A549 (cell line): ENCODE data around the gene INSYN2B. TPM values are rescaled to one million over a fixed set of nuclear protein-coding genes. Genes with fewer than 3 reads are reported as not detected.
A peak's percentile ranks its signal among the peaks of the same experiment; 100 is the strongest.

Experiments
- ATAC-seq, 2 experiments: fragments of 200-7000 bp in 1 of 2; fragments of >200 bp in 1 of 2; cut with Nextera tagmentation in 1 of 2; cut with Tn5 transposase in 1 of 2; 3 replicates each; pipeline versions ENCODE4 v1.8.0 to v1.9.1; 2018 to 2020; ENCODE audit warnings: mild to moderate bottlenecking in 1 of 2, moderate library complexity in 1 of 2
- CTCF ChIA-PET: fragments of 300-600 bp; sonication (Branson Sonifier 250); formaldehyde crosslinking; extraction: SDS; loops from one replicate; lab custom pipeline; 2021; ENCODE audit warnings: antibody characterized with exemption, inconsistent platforms; lab: Yijun Ruan, JAX
- POLR2A ChIA-PET: fragments of 350-600 bp; formaldehyde crosslinking; extraction: SDS; loops from one replicate; lab custom pipeline; 2021; ENCODE audit warnings: antibody characterized with exemption, inconsistent platforms; lab: Yijun Ruan, JAX
- DNase-seq, 2 experiments: peaks; one replicate each; pipeline versions ENCODE4 v3.0.0 to v3.0.0-alpha.2; 2011 to 2016; ENCODE audit warnings: low read depth in 1 of 2, low spot score in 1 of 2
- FAIRE-seq: peaks from 2 replicates; lab custom pipeline; 2011; peaks lifted over from hg19 to GRCh38; lab: Jason Lieb, UNC
- H3K27ac ChIP-seq, 2 experiments: fragments of >200 bp; sonication (Bioruptor Twin); formaldehyde crosslinking; 3 replicates each; pipeline ENCODE4 v1.5.1; 2016 to 2017
- H3K4me1 ChIP-seq: fragments of >200 bp; sonication (Bioruptor Twin); formaldehyde crosslinking; 3 replicates; pipeline ENCODE4 v1.6.1; 2016
- H3K4me2 ChIP-seq: fragments of >200 bp; sonication (Bioruptor Twin); formaldehyde crosslinking; 3 replicates; pipeline ENCODE4 v1.6.1; 2016
- H3K4me3 ChIP-seq: fragments of >200 bp; sonication (Bioruptor Twin); formaldehyde crosslinking; 3 replicates; pipeline ENCODE4 v1.5.1; 2016
- H3K9me3 ChIP-seq: fragments of >200 bp; sonication (Bioruptor Twin); formaldehyde crosslinking; 3 replicates; pipeline ENCODE4 v1.6.1; 2016
- BHLHE40 ChIP-seq: IDR thresholded peaks from 2 replicates; pipeline ENCODE4 v1.6.1; 2012; ENCODE audit warnings: low read depth, low read length, inconsistent platforms
- CHD2 ChIP-seq: fragments of 150-350 bp; IDR thresholded peaks from 2 replicates; pipeline ENCODE4 v1.6.1; 2014; ENCODE audit warnings: low read length; ENCODE audit not compliant: partially characterized antibody
- CHD4 ChIP-seq: fragments of 200-600 bp; sonication (generic); IDR thresholded peaks from 2 replicates; pipeline ENCODE4 v1.6.1; 2016; ENCODE audit warnings: antibody characterized with exemption, mild to moderate bottlenecking, borderline replicate concordance
- CTCF ChIP-seq: fragments of >200 bp; sonication (Bioruptor Twin); formaldehyde crosslinking; IDR thresholded peaks from 3 replicates; pipeline ENCODE4 v1.5.1; 2016
- ESRRA ChIP-seq: fragments of 150-350 bp; IDR thresholded peaks from 2 replicates; pipeline ENCODE4 v1.6.1; 2014; ENCODE audit warnings: mild to moderate bottlenecking, low read length, borderline replicate concordance
- FOSL2 ChIP-seq, 2 experiments: fragments of 450-650 bp in 1 of 2; fragments of >200 bp in 1 of 2; sonication (Bioruptor Twin) in 1 of 2; formaldehyde crosslinking; IDR thresholded peaks; 2 replicates each; pipeline versions ENCODE4 v1.5.0 to v1.6.1; 2016 to 2020; ENCODE audit warnings: mild to moderate bottlenecking in 1 of 2, moderate library complexity in 1 of 2
- FOXS1 ChIP-seq: fragments of 250-450 bp; sonication (Bioruptor Pico); IDR thresholded peaks from 2 replicates; pipeline ENCODE4 v1.5.0; 2020; ENCODE audit warnings: mild to moderate bottlenecking, moderate library complexity
- GATA3 ChIP-seq: IDR thresholded peaks from 2 replicates; pipeline ENCODE4 v1.6.1; 2012; ENCODE audit warnings: borderline replicate concordance
- HOXB13 ChIP-seq: fragments of 250-450 bp; sonication (Bioruptor Pico); IDR thresholded peaks from 2 replicates; pipeline ENCODE4 v1.5.0; 2020; ENCODE audit warnings: low read depth, mild to moderate bottlenecking, moderate library complexity
- JUN ChIP-seq, 2 experiments: fragments of >200 bp; sonication (Bioruptor Twin); formaldehyde crosslinking; IDR thresholded peaks; 2 replicates in 1 of 2; 3 replicates in 1 of 2; pipeline ENCODE4 v1.6.1; 2016 to 2017
- MAFK ChIP-seq: fragments of 450-650 bp; IDR thresholded peaks from 2 replicates; pipeline ENCODE4 v1.6.1; 2014; ENCODE audit not compliant: partially characterized antibody
- MAX ChIP-seq: IDR thresholded peaks from 2 replicates; pipeline ENCODE4 v1.6.1; 2012
- MAZ ChIP-seq: fragments of 150-350 bp; IDR thresholded peaks from 2 replicates; pipeline ENCODE4 v1.6.1; 2014; ENCODE audit warnings: antibody characterized with exemption, low read depth, low read length, borderline replicate concordance
- MYC ChIP-seq: IDR thresholded peaks from 2 replicates; pipeline ENCODE4 v1.6.1; 2012; ENCODE audit warnings: mild to moderate bottlenecking, inconsistent platforms, low read length, improper control_type of control experiment, borderline replicate concordance
- NFE2L2 ChIP-seq: fragments of 150-350 bp; conservative IDR thresholded peaks from 2 replicates; pipeline ENCODE4 v1.6.1; 2014; ENCODE audit warnings: low read length
- NPAS2 ChIP-seq: fragments of 250-450 bp; sonication (Bioruptor Pico); IDR thresholded peaks from 2 replicates; pipeline ENCODE4 v1.8.0; 2022; ENCODE audit warnings: mild to moderate bottlenecking, moderate library complexity, borderline replicate concordance
- PBX3 ChIP-seq: IDR thresholded peaks from 2 replicates; pipeline ENCODE4 v1.6.1; 2012
- PHF8 ChIP-seq: fragments of 200-600 bp; sonication (generic); IDR thresholded peaks from 2 replicates; pipeline ENCODE4 v1.6.1; 2016; ENCODE audit warnings: low read depth, mild to moderate bottlenecking, antibody characterized with exemption, moderate library complexity, borderline replicate concordance
- RAD21 ChIP-seq, 2 experiments: fragments of >200 bp in 1 of 2; sonication (Bioruptor Twin) in 1 of 2; formaldehyde crosslinking in 1 of 2; IDR thresholded peaks in 1 of 2; conservative IDR thresholded peaks in 1 of 2; 2 replicates in 1 of 2; 3 replicates in 1 of 2; pipeline ENCODE4 v1.6.1; 2012 to 2018; ENCODE audit warnings: inconsistent platforms in 1 of 2
- RARB ChIP-seq: fragments of 250-450 bp; sonication (Bioruptor Pico); IDR thresholded peaks from 2 replicates; pipeline ENCODE4 v1.8.0; 2021; ENCODE audit warnings: mild to moderate bottlenecking, moderate library complexity
- RFX5 ChIP-seq: fragments of 450-650 bp; IDR thresholded peaks from 2 replicates; pipeline ENCODE4 v1.7.1; 2014; ENCODE audit warnings: antibody characterized with exemption, mild to moderate bottlenecking, moderate library complexity
- SMC3 ChIP-seq: fragments of >200 bp; sonication (Bioruptor Twin); formaldehyde crosslinking; IDR thresholded peaks from 3 replicates; pipeline ENCODE4 v1.6.1; 2018; ENCODE audit warnings: inconsistent platforms
- SREBF2 ChIP-seq: fragments of 450-650 bp; IDR thresholded peaks from 2 replicates; pipeline ENCODE4 v1.6.1; 2014; ENCODE audit warnings: mild to moderate bottlenecking, moderate library complexity
- TFCP2L1 ChIP-seq: fragments of 250-450 bp; sonication (Bioruptor Pico); IDR thresholded peaks from 2 replicates; pipeline ENCODE4 v1.5.0; 2021; ENCODE audit warnings: mild to moderate bottlenecking
- USF2 ChIP-seq: fragments of 450-650 bp; IDR thresholded peaks from 2 replicates; pipeline ENCODE4 v1.6.1; 2014; ENCODE audit warnings: antibody characterized with exemption
- ZC3H11A ChIP-seq: fragments of 450-650 bp; IDR thresholded peaks from 2 replicates; pipeline ENCODE4 v1.6.1; 2014; ENCODE audit warnings: antibody characterized with exemption, mild to moderate bottlenecking
- ZFP36 ChIP-seq: fragments of 450-650 bp; IDR thresholded peaks from 2 replicates; pipeline ENCODE4 v1.6.1; 2014; ENCODE audit warnings: borderline replicate concordance; ENCODE audit not compliant: partially characterized antibody
- ZNF302 ChIP-seq: fragments of 250-450 bp; sonication (Bioruptor Pico); IDR thresholded peaks from 2 replicates; pipeline ENCODE4 v1.9.0; 2021; ENCODE audit warnings: inconsistent platforms, mild to moderate bottlenecking, moderate library complexity
- WGBS: methylation state at CpG from one replicate; pipeline ENCODE4 v1.1.6; 2017; ENCODE audit errors: missing lambda C conversion rate; 5-methylcytosine and 5-hydroxymethylcytosine counted together
- polyA plus RNA-seq, 4 experiments: library from polyadenylated mRNA; depleted of rRNA in 3 of 4; stranded (reverse); fragments of >200 nt; fragmentation: RNase III in 1 of 4; extraction: RNeasy Plus Mini Kit Qiagen cat#74134 plus additional on column Dnase treatment in 1 of 4; gene quantifications; 2 replicates in 3 of 4; 3 replicates in 1 of 4; pipeline ENCODE4 v1.2.3, GENCODE V29; 2011 to 2017

The INSYN2B gene
- polyA plus RNA-seq, 2 of the 4 experiments (the other 2 are of a cell fraction), result 0.26 to 0.46 TPM

GRCh38 chr5:169826618-169827017 is 153.7 kb downstream of the INSYN2B start:
- Histone ChIP-seq H3K4me1 (no peaks in the 10 kb centered on the region), H3K27ac (no peak overlapping the region), H3K4me2 (no peak overlapping the region), H3K4me3 (no peak overlapping the region), H3K9me3 (no peaks in the 10 kb centered on the region)
- POLR2A ChIA-PET, result no interaction called here
- no peak for DNase-seq
- ATAC-seq, result peak in 1 of 2 experiments; percentile 24; a peak in 1 of 6 replicates
- no peak for FAIRE-seq
- WGBS, result 67% methylated on average over 5 of the region's 5 CpGs
- CTCF ChIA-PET, result interaction anchor here (0.6 to 1.6 kb wide), 4 partner anchors 10 to 155 kb away, joined by 3 read pairs; partner anchors contain the start of gene INSYN2B
- TF ChIP-seq ESRRA (no peak), MYC (no peak), MAFK (no peak), CHD4 (no peak), ZNF302 (CRISPR knock-in tag) (no peak), RAD21 (conservative IDR thresholded peaks at IDR 0.05 in 1 of 2, IDR thresholded peaks at IDR 0.05 in 1 of 2) (peak in 1 of 2 experiments; percentile 27; a peak in 1 of 5 replicates), PHF8 (no peak), ZC3H11A (no peak), PBX3 (no peak), CTCF (0 out of 3 replicates have a peak, but pooled peaks have one; percentile 7), HOXB13 (CRISPR knock-in tag) (no peak)

- no peak for ATAC-seq
- TF ChIP-seq CHD2, result no peak
- TF ChIP-seq SREBF2, result no peak
- TF ChIP-seq USF2, result no peak
- no peak for TF ChIP-seq NPAS2 (CRISPR knock-in tag)
- no peak for TF ChIP-seq PBX3
- TF ChIP-seq RARB (CRISPR knock-in tag), result no peak
- no peaks in the 10 kb centered on the region for H3K4me1 ChIP-seq
These were observed 163.3 kb downstream of the INSYN2B start for GRCh38 chr5:169817031-169817430.

GRCh38 chr5:169814522-169814921 is 165.8 kb downstream of the INSYN2B start:
- H3K9me3 ChIP-seq, result no peaks in the 10 kb centered on the region
- H3K4me2 ChIP-seq, result no peak overlapping the region
- DNase-seq (no peak), FAIRE-seq (no peak), ATAC-seq (no peak)
- no peak overlapping the region for H3K4me3 ChIP-seq
- POLR2A ChIA-PET, result no interaction called here
- CTCF ChIA-PET, result no interaction called here
- TF ChIP-seq SMC3 (no peak), RFX5 (no peak), ZFP36 (no peak), BHLHE40 (no peak), FOSL2 (IDR thresholded peaks at IDR 0.05) (no peak), FOSL2 (CRISPR knock-in tag; IDR thresholded peaks at IDR 0.05) (no peak), MAZ (no peak), JUN (IDR thresholded peaks at IDR 0.05) (no peak), NFE2L2 (no peak), GATA3 (no peak), CHD4 (no peak), FOXS1 (CRISPR knock-in tag) (no peak), MAX (no peak), SREBF2 (no peak), TFCP2L1 (CRISPR knock-in tag) (no peak)
- H3K27ac ChIP-seq, result no peak overlapping the region
- H3K4me1 ChIP-seq, result no peaks in the 10 kb centered on the region
- WGBS, result 44% methylated on average over 1 of the region's 1 CpG

More at GRCh38 chr5:169817031-169817430, 163.3 kb downstream of the INSYN2B start:
- Histone ChIP-seq H3K4me2 (no peak overlapping the region), H3K9me3 (no peaks in the 10 kb centered on the region), H3K4me3 (no peak overlapping the region), H3K27ac (no peak overlapping the region)
- POLR2A ChIA-PET, result no interaction called here
- FAIRE-seq (no peak), DNase-seq (no peak)
- CTCF ChIA-PET, result no interaction called here
- 43% methylated on average over 2 of the region's 2 CpGs for WGBS
